GM18868 (cell line): ENCODE data around the gene SIK3.
A peak's percentile ranks its signal among the peaks of the same experiment; 100 is the strongest.
"Not testable (repeated sequence)": the region's sequence is repeated elsewhere in the genome, so short reads cannot be mapped to it uniquely, and the experiment has no call there.

ENCODE experiments used
- ATAC-seq: cut with Tn5 transposase; IDR thresholded peaks from one replicate; pipeline ENCODE4 v1.9.1; 2021; ENCODE audit warnings: mild to moderate bottlenecking, moderate library complexity; ENCODE audit not compliant: unreplicated experiment

Gene SIK3

GRCh38 chr11:116844722-116845121, 253.5 kb downstream of the SIK3 start:
- ATAC-seq, result no peak

DNA sequence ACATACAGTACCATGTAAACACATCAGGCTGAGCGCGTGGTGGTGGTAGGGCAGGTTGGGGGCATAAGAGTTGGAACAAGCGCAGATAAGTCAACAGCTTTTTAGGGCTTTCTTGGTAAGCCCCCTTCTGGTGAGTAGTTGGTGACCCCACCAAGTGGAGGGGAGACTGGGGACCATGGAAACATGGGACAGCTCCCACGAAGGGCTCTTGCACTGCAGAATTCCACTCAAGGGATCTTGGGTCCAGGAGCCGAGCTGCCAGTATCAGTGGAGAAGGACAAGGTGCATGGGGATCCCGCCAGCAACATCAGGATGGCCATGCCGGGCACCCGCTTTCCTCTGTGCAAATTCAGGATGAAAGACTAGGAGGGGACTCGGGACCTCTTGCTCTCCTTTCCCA, 254.6 kb downstream of the SIK3 start:
- ATAC-seq, result no peak

DNA sequence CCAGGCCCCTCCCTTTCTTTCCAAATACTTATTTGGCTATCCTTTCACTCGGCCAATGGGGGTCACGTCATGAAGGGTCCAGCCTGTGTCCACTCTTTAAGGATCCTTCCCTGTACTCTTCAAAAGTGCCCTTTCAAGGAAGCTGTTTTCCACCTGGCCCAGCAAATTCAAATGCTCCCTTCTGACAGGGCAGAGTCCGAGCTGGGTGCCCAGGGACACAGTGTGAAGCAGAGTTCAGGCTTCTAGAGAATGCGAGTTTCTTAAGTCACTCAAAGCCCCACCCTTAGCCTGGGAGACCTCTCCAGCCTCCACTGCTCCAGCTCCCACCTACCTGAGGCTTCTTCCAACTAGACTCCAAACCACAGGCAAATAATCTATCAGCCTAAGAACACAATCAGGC, 255.3 kb downstream of the SIK3 start:
- ATAC-seq, result no peak

DNA sequence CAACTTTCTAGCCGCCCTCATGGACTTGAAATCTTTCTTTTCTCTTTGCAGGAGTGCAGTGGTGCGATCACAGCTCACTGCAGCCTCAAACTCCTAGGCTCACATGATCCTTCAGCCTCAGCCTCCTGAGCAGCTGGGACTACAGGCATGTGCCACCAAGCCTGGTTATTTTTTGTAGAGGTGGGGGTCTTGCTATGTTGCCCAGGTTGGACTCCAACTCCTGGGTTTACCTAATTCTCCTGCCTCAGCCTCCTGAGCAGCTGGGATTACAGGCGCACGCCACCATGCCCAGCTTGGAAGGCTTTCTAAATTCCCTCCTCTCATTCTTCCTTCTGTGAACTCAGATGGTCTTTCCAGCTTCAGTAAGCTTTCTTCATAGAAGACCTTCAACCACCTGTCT, 256.1 kb downstream of the SIK3 start:
- no peak for ATAC-seq

DNA sequence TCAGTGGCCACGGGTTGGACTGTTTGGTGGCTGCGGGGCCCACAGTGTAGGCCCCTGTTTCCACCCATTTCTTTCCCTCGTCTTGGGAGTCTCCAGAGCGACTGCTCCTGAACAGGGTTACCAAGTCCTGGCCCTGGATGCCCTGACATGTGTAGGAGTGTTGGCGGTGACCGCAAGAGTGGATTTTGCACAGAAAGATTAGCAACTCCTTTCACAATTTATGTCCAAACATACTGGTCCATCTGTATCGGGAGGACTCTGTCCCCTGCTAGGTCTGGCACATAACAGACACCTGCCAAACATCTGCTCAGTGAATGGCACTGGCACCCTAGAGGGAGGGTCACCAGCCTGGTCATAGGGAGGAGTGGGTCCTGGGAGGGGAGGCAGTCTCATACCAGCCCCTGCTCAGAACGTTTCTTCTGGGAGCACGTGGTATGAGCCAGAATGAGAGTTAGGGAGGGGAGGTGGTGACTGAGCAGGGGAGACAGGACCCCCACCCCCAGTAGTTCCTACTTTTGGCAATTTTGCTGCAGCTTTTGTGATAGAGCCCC, 257.4 kb downstream of the SIK3 start:
- ATAC-seq, result no peak

DNA sequence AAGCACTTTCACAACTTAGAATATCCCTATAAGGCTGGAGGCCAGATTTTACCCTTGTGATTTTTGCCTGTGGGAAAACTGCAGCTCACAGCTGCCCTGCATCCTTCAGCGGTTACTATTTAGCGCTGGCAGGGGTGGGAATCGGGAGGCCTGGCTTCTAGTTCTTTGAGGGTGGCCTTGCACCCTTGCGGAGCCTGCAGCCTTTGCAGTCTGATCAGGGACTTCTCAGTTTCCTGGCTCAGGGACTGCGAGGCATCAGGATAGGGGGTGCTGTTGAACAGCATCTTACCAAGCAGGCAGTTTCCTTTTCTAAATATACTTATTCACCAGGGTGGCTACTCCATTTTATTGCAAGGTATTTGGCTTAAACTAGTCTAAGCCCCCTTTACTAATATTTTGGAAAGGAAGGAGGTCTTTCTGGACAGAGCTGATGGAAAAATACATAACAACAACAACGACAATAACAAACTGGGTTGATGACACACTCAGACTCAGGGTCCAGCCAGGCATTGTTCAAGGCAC, 257.9 kb downstream of the SIK3 start:
- no peak for ATAC-seq

GRCh38 chr11:116838321-116839084, 259.7 kb downstream of the SIK3 start:
- ATAC-seq, result no peak

DNA sequence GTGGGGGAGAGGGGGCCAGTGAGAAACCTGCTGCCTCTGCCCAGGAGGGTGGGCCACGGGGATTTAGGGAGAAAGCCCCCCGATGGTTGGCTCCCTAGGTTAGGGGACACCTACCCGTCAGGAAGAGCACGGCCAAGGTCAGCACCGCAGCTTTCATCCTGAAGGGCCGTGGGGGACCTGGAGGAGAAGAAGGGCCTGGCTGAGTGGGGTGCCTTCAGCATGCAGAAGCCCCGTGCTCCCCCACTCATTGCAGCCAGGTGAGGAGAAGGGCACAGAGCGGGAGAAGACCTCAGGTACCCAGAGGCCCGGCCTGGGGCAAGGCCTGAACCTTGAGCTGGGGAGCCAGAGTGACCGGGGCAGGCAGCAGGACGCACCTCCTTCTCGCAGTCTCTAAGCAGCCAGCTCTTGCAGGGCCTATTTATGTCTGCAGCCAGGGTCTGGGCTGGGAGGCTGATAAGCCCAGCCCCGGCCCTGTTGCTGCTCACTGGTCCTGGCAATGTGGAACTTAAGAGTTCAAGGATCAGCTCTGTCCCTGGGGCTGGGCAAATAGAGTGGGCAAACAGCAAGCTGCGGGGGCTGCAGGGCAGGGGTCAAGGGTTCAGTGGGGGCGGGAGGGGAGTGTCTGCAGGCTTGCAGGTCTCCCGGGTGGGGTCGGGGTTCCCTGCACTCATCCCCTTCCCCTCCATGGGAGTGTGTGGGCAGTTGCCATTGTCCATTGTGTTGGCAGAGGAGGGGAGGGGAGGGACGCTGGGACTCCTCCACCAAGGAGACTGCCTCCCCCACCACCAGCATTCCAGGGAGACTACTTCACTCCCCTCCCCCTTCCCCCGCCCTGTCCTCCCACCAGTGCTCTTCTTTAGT, 260.8 kb downstream of the SIK3 start, which contains the start of gene APOA1:
APOA1 (minus strand) TSS at position 392 of the 861 bp plus-strand sequence; CDS start at position 157, 235 bp downstream.
- ATAC-seq, result no peak

GRCh38 chr11:116836632-116836991, 261.6 kb downstream of the SIK3 start:
- ATAC-seq, result no peak

- ATAC-seq, result peak; percentile 85
Observed at GRCh38 chr11:116835791-116836631, 262.2 kb downstream of the SIK3 start.

- peak; percentile 21 for ATAC-seq
Observed at GRCh38 chr11:116835042-116835772, 263.0 kb downstream of the SIK3 start.

- not testable (repeated sequence) for ATAC-seq
Observed at GRCh38 chr11:116834535-116835041, 263.6 kb downstream of the SIK3 start.

DNA sequence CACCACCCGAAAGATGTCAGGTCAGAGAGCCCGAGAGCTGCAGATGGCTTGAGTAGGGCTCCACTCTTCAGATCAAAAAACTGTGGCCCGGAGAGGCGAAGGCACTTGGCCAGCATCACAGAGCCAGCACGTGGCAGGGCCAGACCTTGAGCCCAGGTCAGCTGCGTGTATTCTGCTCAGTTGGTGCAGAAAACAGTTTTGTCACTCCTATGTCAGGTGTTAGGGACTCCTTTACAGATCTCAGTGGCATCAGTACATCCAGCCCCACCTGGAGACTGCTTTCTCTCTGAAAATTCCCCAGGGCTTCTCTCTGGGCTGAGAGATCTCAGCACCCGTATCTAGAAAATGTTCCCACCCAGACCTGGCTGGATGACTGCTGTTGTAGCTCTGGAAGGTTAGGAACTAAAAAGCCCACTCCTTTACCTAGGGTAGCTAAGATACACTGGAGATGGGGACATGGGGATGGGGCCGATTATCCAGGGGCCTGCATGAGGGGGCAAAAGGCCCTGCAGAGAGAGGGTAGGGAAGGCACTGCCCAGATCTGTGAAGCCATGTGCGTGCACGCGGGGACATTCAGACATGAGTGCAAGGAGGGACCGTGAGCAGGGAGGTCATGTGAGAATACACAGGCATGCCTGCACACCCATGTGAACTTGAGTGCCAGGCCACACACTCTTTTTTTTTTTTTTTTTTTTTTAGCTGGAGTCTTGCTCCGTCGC, 264.3 kb downstream of the SIK3 start:
- no peak for ATAC-seq

DNA sequence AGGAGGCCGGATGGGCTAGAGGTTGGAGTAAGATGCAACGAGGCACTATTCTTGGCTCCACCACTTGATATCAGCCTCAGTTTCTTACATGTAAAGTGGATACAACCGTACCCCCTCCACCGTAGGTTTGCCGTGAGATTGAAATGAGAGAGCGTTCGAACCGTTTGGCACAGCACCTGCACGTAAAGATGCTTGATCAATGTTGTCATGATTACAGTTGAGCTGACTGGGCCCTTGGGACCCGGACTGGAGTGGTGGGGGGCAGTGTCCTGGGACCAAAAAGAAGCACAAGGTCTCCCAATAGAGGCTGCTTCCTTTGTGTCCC, 264.8 kb downstream of the SIK3 start:
- no peak for ATAC-seq

DNA sequence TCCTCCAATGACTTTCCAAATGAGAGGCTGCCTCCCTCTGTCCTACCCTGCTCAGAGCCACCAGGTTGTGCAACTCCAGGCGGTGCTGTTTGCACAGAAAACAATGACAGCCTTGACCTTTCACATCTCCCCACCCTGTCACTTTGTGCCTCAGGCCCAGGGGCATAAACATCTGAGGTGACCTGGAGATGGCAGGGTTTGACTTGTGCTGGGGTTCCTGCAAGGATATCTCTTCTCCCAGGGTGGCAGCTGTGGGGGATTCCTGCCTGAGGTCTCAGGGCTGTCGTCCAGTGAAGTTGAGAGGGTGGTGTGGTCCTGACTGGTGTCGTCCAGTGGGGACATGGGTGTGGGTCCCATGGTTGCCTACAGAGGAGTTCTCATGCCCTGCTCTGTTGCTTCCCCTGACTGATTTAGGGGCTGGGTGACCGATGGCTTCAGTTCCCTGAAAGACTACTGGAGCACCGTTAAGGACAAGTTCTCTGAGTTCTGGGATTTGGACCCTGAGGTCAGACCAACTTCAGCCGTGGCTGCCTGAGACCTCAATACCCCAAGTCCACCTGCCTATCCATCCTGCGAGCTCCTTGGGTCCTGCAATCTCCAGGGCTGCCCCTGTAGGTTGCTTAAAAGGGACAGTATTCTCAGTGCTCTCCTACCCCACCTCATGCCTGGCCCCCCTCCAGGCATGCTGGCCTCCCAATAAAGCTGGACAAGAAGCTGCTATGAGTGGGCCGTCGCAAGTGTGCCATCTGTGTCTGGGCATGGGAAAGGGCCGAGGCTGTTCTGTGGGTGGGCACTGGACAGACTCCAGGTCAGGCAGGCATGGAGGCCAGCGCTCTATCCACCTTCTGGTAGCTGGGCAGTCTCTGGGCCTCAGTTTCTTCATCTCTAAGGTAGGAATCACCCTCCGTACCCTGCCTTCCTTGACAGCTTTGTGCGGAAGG, 265.6 kb downstream of the SIK3 start:
- no peak for ATAC-seq

- no peak for ATAC-seq
Observed at GRCh38 chr11:116831790-116832349, 266.4 kb downstream of the SIK3 start.

DNA sequence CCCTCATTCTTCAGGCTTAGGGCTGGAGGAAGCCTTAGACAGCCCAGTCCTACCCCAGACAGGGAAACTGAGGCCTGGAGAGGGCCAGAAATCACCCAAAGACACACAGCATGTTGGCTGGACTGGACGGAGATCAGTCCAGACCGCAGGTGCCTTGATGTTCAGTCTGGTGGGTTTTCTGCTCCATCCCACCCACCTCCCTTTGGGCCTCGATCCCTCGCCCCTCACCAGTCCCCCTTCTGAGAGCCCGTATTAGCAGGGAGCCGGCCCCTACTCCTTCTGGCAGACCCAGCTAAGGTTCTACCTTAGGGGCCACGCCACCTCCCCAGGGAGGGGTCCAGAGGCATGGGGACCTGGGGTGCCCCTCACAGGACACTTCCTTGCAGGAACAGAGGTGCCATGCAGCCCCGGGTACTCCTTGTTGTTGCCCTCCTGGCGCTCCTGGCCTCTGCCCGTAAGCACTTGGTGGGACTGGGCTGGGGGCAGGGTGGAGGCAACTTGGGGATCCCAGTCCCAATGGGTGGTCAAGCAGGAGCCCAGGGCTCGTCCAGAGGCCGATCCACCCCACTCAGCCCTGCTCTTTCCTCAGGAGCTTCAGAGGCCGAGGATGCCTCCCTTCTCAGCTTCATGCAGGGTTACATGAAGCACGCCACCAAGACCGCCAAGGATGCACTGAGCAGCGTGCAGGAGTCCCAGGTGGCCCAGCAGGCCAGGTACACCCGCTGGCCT, 267.9 kb downstream of the SIK3 start:
- no peak for ATAC-seq
